CD4-positive, alpha-beta T cell treated with Interleukin-15 for 1 hour (primary cell): Measurements from ENCODE around the gene TLR5.
A peak's percentile ranks its signal among the peaks of the same experiment; 100 is the strongest.

ENCODE experiments used
- DNase-seq: peaks from one replicate; pipeline ENCODE4 v3.0.0-alpha.2; 2020

The TLR5 gene

DNA sequence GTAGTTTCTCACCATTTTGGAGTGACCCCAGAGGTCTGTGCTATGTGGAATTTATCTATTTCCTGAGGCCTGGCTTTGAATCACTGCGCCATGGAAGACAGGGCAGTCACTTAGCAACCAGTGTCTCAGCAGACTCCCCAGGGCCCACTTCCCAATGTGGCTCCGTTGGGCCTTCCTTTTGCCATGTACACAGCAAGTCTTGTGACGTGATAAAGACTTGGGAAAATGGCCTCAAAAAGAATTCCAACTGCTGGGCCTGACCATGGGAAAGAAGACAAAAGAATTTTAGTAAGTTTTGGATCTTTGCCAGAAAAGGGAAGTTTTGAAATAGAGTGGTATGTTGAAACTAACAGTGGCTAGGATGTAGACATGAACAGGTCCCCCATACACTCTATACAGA is 36.2 kb downstream of the TLR5 start:
- DNase-seq, result no peak

DNA sequence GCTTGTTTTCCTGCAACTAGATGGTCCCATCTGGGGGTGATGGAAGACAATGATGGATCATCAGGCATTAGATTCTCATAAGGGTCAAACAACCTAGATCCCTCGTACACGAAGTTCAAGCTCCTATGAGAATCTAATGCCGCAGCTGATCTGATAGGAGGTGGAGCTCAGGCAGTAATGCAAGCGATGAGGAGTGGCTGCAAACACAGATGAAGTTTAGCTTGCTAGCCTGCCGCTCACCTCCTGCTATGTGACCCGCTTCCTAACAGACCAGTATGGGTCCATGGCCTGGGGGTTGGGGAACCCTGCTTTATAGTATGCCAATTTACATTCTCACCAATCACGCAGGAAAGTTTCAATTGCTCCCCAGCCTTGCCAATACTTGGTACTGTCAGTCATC is 37.5 kb downstream of the TLR5 start:
- DNase-seq, result no peak

DNA sequence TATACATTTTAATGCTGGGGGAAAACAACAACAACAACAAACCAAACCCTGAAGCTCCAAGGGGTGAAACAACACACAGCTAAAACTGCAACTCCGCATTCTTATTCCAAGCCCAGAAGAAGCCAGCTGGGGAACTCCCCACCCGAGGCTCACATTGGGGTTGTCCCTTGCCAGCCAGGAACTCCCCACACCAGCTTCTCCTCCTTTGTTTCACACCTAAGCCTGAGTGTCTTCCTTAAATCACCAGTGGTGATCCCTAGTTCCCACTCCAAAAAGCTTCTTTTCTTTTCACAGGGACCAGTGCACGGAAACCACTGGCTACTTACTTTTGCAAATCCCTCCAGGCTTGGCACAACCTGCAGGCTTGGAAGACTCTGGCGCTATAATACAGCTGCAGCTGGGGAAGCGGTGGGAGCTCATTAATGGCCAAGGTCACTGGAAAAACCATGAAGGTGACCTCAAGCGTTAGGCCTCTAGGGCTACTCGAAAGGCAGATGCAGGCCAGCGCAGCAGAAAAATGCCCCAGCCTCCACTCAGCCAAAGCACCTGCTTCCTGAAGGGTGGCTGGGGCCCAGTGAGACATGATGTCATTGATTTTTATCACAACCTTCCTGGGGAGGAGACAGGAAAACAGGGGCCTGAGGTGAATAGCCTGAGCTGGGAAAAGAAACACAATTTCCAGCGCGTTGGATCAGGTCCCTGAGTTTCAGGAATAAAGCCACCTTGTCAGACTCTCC is 40.1 kb downstream of the TLR5 start:
- DNase-seq, result no peak

DNA sequence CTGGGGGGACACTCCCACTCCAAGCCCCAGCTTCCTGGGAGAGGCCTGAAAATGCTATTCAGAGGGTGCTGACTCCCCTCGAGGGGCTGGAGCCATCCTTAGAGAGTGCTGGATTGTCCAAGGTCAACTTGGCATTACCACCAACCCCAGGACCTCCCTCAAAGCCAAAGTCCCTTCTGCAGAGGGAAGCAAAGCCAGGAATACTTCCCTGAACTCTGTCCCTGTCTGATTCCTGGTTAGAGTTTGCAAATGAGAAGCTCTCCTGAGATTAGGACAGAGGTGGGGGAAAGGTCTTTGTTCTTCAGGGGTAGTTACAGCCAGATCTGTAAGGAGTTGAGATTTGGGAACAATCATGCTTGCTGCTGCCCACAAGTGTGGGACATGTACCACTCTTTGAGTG is 45.3 kb downstream of the TLR5 start:
- no peak for DNase-seq

DNA sequence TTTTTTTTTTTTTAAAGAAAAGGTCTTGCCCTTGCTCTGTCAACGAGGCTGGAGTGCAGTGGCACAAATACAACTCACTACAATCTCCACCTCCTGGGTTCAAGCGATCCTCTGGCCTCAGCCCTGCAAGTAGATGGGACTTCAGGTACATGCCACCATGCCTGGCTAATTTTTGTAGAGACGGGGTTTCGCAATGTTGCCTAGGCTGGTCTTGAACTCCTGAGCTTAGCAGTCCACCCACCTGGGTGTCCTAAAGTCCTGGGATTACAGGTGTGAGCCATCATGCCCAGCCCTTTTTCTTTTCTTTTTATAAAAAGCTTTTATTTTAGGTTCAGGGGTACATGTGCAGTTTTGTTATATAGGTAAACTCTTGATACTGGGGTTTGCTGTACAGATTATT is 47.2 kb downstream of the TLR5 start:
- no peak for DNase-seq

DNA sequence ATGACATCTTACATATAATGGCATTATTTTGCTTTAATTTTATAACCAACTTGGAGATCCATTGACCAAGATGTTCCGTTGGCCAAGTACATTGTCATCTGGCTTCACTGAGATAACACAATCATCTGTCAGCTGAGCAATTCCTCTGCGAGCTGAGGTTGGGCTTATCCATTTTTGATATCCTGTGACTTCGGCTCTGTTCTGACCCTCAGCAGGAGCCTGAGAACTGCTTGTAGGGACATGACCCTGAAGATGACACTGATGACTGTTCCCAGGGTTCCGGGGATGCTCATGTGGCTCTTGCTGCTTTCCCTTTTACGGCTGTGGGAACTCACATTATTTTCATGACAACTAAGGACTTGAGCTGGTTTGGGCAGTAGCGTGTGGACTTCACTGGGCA is 51.2 kb downstream of the TLR5 start:
- no peak for DNase-seq

DNA sequence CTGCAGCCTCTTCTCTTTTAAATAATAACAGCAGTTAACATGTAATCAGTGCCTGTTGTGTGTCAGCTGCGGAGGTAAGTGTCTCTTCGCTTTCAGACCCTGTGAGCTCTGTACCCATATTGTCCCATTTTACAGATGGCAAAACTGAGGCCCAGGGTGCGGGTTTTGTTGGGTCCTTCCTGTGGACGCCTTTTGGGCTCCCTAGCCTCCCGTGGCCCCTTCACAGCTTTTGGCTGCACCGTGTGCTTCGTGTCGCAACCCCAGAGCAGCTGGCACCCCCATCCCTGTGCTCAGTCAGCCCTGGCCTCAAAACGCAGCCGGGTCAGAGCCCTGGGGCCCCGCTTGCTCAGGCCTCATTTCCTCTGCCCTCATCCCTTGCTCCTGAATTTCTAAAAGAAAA is 53.8 kb downstream of the TLR5 start:
- DNase-seq, result no peak

DNA sequence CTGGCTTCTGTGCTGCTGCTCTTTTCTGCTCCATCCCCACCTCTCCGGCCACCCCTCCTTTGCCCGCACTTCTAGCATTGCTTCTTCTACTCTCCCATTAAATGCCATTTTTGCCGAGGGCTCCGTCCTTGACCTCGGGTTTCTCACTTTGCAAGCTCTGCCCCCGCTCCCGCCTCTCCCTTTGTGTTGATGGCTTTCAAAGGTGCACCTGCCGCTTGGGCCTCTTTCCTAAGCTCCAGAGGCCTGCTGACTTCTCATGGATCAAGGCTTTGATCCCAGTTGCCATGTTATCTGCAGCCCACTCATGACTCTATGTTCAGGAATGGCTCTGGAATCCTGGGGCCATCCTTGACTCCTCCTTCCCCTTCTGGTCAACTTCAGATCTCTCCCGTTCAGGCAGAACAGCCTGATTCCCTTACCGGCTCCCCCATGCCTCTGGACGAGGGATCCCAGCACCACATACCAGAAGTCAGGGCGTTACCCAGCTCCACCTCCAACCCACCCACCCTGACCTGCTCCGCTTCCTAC is 54.3 kb downstream of the TLR5 start:
- DNase-seq, result no peak

DNA sequence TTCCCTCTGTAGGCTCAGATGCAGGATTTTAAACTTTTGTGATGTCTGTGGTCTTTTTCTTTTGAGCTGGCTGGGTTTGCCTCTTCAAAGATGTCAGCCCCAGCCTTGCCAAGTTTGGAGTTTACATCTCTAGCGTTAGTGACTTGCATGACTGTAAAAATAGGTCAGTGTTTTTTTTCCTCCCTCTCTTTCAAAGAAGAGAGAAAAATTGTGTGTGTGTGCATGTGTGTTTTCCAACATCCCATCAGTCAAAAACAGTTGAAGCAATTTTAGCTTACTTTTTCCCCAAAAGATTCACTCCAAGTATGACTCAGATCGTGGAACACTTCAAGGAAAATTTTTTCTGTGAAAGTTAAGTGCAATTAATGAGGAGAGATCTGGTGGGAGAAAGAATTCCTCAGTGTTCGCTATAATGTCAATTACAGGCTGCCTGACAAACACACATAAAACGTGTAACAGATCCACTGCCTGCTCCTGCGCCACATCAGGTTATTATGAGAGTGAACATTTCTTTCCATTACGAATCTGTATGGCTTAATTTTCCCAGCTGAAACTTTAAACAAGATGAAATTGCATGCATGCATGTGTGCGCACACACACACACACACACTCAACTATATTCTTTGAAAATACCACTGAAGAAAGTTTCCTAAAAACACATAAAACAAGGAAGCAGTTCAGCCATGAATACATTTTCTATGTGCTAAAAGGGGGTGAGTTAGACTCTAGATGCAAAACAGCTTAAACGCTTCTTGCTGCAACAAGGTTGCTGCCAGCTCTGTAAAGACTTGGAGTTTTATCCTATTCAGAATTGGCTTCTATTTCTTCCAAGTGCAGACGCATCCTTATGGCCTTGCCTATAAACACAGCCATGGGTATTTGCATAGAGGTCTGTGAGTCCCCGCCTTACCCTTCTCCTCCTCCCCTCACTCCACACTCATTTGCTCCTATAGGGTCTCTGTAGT is 55.5 kb downstream of the TLR5 start:
- DNase-seq, result no peak

DNA sequence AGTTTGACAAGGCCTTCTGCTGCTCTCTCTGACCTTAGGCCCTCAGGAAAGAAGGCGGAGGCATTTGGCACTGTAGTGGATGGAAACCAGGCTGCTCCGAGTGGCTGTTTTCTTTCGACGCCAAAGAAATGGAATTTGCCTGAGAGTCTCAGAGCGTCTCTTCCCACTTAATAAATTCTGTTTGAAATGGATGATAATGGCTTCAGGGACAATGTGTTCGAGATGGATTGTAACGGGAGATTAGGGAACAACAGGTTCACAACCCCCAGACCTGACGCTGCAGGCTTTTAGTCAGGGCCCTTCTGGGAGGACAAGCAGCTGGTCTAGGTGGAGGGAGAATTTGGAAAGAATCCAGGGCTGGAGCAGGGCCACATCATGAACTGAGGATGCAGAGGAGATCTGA is 58.6 kb downstream of the TLR5 start:
- no peak for DNase-seq

DNA sequence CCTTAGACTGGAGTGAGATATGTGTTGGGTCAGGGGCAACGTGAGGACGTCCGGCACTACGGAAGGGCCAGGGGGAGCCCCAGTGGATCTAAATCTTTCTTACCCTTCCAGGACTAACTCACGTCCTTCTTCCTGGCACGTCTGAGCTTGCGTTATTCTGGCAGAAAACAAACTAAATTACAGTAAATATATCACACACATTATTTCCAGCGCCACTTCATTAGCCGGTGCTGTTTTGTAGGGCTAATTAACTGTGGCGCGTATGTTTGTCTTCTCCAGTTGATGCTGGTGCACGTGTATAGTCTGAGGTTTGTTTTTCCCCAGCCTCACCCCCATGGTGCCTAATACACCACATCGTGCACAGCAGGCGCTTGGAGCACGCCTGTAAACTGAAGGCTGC is 59.2 kb downstream of the TLR5 start:
- no peak for DNase-seq

DNA sequence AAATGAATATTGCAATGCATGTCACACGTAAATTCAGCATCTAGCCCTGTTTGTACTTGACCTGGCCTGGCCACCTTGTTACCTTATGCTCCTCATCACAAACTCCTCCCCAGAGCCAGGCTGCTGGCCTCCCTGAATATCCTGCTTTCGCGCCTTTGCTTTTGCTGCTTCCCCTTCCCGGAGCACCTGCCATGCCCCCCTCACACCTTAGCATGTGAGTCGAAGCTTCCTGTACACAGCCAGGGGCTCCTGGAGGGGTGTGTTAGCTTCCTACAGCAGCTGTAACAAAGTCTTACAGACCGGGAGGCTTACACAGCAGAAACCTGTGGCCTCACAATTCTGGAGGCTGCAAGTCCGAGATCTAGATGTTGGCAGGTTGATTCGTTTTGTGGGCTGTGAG is 60.1 kb downstream of the TLR5 start:
- no peak for DNase-seq

DNA sequence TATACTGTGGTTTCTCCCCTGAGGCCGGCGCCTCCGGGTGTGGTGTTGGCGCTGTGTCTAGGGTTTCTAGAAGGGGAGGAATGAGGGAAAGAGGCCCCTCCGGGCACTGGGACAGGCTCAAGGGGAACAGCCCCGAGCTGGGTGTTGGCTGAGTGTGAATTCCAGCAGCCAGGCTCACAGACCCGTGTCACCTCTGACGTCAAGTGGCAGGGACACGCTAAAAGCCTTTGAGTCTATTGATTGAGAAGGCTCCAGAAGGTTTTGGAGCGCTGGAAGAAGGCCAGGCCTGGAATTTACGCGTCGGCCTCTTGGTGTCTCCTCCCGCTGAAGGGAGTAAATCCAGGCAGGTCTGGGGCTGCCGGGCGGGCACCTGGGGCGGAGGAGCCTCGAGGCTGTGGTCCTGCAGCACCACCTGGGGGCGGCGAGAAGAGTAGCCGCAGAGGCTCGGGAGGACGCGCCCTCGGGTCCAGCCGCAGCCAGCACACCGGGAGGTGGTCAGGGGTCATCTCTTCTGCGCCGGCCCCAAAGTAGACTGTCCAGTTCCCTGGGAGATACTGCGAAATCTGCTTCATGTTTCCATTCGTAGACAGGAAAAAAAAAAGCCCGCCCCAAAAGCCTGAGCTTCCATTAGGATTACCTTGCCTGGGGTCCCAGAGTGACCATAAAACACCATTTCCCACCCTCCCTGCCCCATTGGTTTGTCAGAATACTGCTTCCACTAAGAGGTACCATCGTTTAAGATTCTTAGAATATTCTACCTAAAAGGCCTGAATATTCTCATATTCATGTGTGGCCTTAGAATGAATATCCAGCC is 61.7 kb downstream of the TLR5 start:
- peak; percentile 73 for DNase-seq

DNA sequence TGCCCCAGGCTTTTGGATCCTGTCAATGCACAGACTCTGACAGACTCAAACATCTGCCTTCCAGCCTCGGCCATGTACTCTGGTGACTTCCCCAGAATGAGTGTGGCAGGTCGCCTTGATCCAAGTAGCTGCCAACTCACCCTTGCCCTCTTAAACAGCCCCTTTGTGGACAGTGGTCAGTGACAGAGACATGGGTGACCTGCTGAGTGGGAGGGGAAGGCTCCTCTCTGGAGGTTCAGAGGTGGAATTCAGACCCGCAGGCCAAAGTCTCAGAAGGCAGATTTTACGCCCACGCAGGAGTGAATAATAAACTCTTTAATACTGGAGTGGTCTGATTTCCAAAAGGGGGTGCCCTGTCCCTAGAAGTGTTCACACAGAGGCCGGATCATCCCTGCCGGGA is 63.5 kb downstream of the TLR5 start:
- DNase-seq, result no peak

DNA sequence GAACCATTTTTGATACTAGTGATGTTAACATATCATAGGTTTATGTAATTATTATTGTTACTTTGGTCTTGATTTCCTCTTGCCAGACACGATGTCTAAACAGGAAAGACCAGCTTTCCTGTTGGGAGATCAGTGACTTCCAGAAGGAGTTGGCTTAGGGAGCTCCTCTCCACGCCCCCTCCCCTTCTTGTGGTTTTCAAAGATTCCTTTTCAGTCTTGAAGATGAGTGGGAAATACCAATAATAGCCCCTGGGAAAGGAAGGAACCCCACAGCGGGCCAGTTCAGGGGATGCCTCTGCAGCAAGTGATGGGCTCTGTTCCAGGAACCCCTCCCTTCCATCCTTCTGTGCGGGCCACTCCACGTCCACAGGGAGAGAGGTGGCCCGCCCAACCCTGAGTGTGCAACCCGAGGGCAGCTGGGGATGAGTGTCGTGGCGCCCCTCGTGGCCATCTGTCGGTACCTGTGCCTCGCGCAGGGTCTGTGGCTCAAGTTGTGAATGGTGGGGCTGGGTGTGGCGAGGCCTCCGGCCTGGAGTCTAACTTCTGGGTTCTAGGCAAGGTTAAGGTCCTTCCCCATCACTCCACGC is 65.7 kb downstream of the TLR5 start:
- DNase-seq, result no peak

DNA sequence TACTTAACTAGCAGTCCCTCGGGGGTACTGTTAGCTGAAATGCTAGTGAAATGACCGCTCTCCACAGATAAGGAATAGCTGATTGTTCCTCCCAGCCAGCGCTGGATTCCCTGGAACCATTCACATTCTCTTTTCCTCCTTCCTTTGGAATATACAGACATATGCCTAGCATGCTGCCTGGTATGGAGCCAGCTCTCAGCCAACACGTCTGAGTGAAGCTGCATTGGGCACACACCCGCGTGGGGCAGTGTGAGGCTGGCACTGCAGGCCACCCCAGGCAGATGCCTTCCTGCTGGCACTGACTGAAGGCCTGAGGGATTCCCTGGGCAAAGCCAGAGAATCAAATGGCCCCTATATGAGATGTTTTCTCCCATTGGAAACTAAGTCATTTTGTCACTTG is 66.7 kb downstream of the TLR5 start:
- no peak for DNase-seq

DNA sequence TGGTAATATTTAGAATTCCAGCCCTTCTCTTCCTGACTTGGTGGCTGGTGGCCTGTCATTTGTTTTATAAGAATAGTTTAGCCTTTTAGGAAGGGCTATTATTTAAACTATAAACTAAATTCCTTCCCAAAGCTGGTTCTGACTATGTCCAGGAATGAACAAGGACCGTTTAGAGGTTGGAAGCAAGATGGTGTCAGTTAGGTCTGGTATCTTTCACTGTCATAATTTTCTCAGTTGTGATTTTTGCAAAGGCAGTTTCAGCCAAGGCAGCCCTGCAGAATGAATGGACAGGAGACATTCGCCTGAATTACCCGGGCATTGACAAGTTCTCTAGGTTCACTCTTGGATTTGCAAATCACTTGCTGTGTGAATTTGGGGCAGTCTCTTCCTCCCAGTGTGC is 67.2 kb downstream of the TLR5 start:
- DNase-seq, result no peak

DNA sequence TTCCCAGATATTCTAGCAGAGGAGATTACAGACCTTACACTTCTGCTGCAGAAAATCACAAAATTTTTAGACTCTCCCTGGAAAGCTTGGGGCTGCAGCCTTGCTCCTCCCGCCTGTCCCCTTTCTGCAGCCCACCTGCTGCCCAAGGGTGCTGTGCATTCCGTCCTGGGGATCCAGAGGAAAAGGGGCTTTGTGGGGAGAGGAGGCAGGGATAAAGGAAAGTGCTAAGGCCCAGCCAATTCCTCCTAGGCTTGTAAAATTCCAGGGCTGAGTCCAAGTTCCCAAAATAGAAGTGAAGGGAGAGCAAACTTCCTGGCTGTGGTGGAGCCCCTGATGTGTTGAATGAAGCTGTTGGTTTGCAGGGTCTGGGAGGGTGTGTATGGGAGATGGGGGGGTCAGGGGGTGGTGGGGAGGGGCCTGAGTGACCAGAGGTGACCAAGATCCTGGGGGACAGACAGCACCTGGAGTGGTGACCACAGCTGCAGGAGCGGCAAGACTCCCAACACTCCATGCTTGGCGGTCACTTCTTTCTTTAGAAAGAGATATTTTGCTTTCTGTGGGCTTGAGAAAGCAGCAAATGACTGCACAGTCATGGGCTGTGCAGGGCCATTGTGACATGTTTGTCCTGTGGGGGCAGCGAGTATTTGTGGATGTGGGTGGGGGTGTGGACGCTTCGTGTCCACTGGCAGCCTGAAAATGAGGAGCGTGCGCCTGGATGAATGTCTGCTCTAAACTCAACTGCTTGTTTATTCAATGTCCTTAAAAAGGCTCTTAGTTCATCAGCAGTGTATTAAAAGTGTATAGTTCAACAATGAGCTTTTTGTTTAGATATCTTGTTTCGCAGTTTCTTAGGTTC is 68.4 kb downstream of the TLR5 start:
- no peak for DNase-seq

DNA sequence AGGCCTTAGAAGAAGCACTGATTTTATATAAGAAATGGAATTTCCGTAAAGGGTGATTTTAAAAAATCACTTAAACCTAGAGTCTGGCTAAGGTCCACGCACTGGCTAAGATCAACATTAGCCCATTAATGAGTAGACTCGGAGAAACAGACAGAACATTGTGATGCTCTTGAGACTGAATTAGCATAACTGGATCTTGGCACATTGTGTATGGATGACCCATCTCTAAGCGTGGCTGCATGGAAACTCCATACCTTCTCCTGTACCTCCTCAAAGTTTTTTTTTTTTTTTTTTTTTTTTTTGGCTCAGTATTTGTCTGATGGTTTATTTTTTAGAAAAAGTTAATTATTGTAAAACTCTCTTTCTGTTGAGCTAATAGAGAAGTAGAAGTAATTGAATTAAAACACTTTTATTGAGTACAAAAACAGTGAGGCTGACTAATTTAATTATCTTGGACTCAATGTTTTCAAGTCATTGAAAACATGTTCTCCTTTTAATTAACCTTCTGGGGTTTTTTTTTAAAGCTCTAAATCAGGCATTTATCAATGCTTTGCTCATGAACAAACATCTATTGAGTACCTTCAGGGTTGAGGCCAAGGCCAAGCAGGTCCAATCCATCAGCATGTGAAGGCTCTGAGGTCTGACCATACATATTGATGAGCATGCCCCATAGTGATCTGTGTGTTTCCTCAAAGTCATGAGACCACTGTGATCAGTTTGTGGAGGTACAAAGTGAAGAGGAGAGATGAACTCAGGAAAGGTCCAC is 74.0 kb downstream of the TLR5 start:
- no peak for DNase-seq

DNA sequence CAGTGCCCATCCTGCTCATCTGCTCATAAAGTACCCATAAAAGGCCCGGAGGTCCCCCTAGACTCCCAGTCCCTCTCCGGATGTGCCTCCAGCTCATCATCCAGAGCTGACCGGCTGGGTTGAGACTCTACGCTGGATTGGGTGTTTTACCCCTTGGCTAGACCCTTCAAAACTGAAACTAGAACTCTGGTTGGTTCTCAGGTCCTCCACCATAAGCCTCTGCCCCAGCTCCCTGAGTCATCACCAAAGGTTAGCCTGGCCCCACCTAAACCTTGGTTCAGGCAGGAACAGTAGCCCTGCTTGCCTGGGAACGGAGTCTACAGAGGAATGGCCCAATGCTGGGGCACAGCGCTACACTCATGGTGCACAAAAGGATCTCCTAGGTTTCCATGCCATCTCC is 75.1 kb downstream of the TLR5 start:
- DNase-seq, result no peak

DNA sequence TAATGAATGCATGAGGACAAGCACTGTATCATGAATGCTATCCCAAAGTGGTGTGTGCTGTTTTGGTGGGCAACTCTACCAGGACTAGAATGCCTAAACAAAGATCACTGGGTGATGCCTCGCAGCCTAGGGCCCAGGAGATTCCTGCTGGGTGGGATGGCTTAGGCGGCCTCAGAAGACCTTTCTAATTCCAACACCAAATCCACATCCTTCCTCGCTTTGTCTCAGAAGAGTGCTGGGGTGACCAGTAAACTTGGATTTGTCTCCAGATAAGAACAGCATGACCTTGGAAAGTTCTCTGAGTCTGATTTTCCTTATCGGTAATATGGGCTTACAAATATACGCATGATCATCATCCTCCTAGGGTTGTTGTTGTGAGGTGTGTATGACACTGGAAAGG is 76.6 kb downstream of the TLR5 start:
- no peak for DNase-seq
